Adrenal gland (tissue), 5 donors: ENCODE results near the gene SLC22A3.

Experiments
- POLR2A ChIP-seq, 2 donors: fragments of 450-650 bp; IDR thresholded peaks; one replicate each; pipeline ENCODE4 v1.6.1; 2017; ENCODE audit warnings: antibody characterized with exemption in 2 of 2, mild to moderate bottlenecking in 2 of 2, moderate library complexity in 1 of 2
- TF ChIP-seq, protein P1 (sequence below), 6 experiments: fragments of 450-650 bp in 4 of 6; fragments of 200-600 bp in 2 of 6; sonication (generic) in 1 of 6; IDR thresholded peaks; 1 replicate in 5 of 6; 2 replicates in 1 of 6; pipeline versions ENCODE4 v1.5.1 to v1.8.0; 2016 to 2021; ENCODE audit warnings: antibody characterized with exemption in 6 of 6, mild to moderate bottlenecking in 2 of 6, moderate library complexity in 1 of 6
- donor health status: DM: no; HTN: no; CAD: no.

GRCh38 chr6:160301339-160301738 is 46.8 kb upstream of the SLC22A3 start:
- TF ChIP-seq POLR2A (IDR thresholded peaks at IDR 0.05): no peak
- TF ChIP-seq, protein P1, sequence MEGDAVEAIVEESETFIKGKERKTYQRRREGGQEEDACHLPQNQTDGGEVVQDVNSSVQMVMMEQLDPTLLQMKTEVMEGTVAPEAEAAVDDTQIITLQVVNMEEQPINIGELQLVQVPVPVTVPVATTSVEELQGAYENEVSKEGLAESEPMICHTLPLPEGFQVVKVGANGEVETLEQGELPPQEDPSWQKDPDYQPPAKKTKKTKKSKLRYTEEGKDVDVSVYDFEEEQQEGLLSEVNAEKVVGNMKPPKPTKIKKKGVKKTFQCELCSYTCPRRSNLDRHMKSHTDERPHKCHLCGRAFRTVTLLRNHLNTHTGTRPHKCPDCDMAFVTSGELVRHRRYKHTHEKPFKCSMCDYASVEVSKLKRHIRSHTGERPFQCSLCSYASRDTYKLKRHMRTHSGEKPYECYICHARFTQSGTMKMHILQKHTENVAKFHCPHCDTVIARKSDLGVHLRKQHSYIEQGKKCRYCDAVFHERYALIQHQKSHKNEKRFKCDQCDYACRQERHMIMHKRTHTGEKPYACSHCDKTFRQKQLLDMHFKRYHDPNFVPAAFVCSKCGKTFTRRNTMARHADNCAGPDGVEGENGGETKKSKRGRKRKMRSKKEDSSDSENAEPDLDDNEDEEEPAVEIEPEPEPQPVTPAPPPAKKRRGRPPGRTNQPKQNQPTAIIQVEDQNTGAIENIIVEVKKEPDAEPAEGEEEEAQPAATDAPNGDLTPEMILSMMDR (IDR thresholded peaks at IDR 0.05): no peak
